WTC11 (cell line): ENCODE data around the gene PTAR1. TPM values are rescaled to one million over a fixed set of nuclear protein-coding genes. Genes with fewer than 3 reads are reported as not detected.
A peak's percentile ranks its signal among the peaks of the same experiment; 100 is the strongest.

Experiments used
- ATAC-seq: fragments of 200-7000 bp; cut with Tn5 transposase; 2 replicates; pipeline ENCODE4 v1.10.0; 2021; ENCODE audit warnings: mild to moderate bottlenecking, moderate library complexity
- CTCF ChIA-PET: fragments of 300-600 bp; sonication (Branson Sonifier 250); formaldehyde crosslinking; loops from one replicate; lab custom pipeline; 2021; ENCODE audit warnings: antibody characterized with exemption; lab: Charles Lee
- POLR2A ChIA-PET: fragments of 350-600 bp; sonication (Branson Sonifier 250); formaldehyde crosslinking; loops from one replicate; lab custom pipeline; 2021; ENCODE audit warnings: antibody characterized with exemption; lab: Charles Lee
- DNase-seq: peaks from one replicate; pipeline ENCODE4 v3.0.0; 2021; ENCODE audit warnings: low spot score
- H3K27ac Mint-ChIP-seq: 2 replicates; pipeline ENCODE4 v1.8.0; 2021; ENCODE audit warnings: mixed read lengths
- H3K27me3 Mint-ChIP-seq: 2 replicates; pipeline ENCODE4 v1.8.0; 2021; ENCODE audit warnings: low read depth, mild to moderate bottlenecking, moderate library complexity, mixed read lengths
- H3K36me3 Mint-ChIP-seq: 2 replicates; pipeline ENCODE4 v1.8.0; 2021; ENCODE audit warnings: mixed read lengths
- H3K4me1 Mint-ChIP-seq: 2 replicates; pipeline ENCODE4 v1.8.0; 2022; ENCODE audit warnings: mixed read lengths
- H3K4me3 Mint-ChIP-seq: 2 replicates; pipeline ENCODE4 v1.8.0; 2021; ENCODE audit warnings: mild to moderate bottlenecking, moderate library complexity, mixed read lengths
- H3K9me3 Mint-ChIP-seq: 2 replicates; pipeline ENCODE4 v1.8.0; 2021; ENCODE audit warnings: mixed read lengths
- CREM ChIP-seq: sonication (generic); formaldehyde crosslinking; IDR thresholded peaks from 2 replicates; pipeline ENCODE4 v1.8.1; 2022; ENCODE audit warnings: mild to moderate bottlenecking, missing genetic modification reagents, moderate library complexity
- ESRRA ChIP-seq: sonication (generic); formaldehyde crosslinking; IDR thresholded peaks from 2 replicates; pipeline ENCODE4 v1.8.1; 2022; ENCODE audit warnings: mild to moderate bottlenecking, missing genetic modification reagents, borderline replicate concordance
- GABPB1 ChIP-seq: sonication (generic); formaldehyde crosslinking; IDR thresholded peaks from 2 replicates; pipeline ENCODE4 v1.8.1; 2023; ENCODE audit warnings: mild to moderate bottlenecking, missing genetic modification reagents
- PRDM15 ChIP-seq: sonication (generic); formaldehyde crosslinking; IDR thresholded peaks from 2 replicates; pipeline ENCODE4 v1.8.0; 2022; ENCODE audit warnings: missing genetic modification reagents
- SMAD4 ChIP-seq: sonication (generic); formaldehyde crosslinking; IDR thresholded peaks from 2 replicates; pipeline ENCODE4 v1.8.0; 2022; ENCODE audit warnings: mild to moderate bottlenecking, missing genetic modification reagents
- SOX15 ChIP-seq: fragments of 250-450 bp; sonication (Bioruptor Pico); IDR thresholded peaks from 2 replicates; pipeline ENCODE4 v1.9.0; 2021; ENCODE audit warnings: mild to moderate bottlenecking
- SP1 ChIP-seq: sonication (generic); formaldehyde crosslinking; conservative IDR thresholded peaks from 2 replicates; pipeline ENCODE4 v1.8.1; 2022; ENCODE audit warnings: missing genetic modification reagents
- ZNF219 ChIP-seq: sonication (generic); formaldehyde crosslinking; IDR thresholded peaks from 2 replicates; pipeline ENCODE4 v1.8.0; 2023; ENCODE audit warnings: missing genetic modification reagents, mild to moderate bottlenecking, borderline replicate concordance
- ZNF317 ChIP-seq: sonication (generic); formaldehyde crosslinking; IDR thresholded peaks from 2 replicates; pipeline ENCODE4 v1.8.1; 2023; ENCODE audit warnings: low read depth, mild to moderate bottlenecking, moderate library complexity, missing genetic modification reagents, borderline replicate concordance
- total RNA-seq: library from RNA; stranded (reverse); gene quantifications from 3 replicates; pipeline ENCODE4 v1.2.3, GENCODE V29; 2021
- TF ChIP-seq, protein P1 (sequence below): sonication (generic); formaldehyde crosslinking; IDR thresholded peaks from 2 replicates; pipeline ENCODE4 v1.8.1; 2022; ENCODE audit warnings: missing genetic modification reagents, borderline replicate concordance
- TF ChIP-seq, protein P2 (sequence below): sonication (generic); formaldehyde crosslinking; IDR thresholded peaks from 2 replicates; pipeline ENCODE4 v1.8.0; 2023; ENCODE audit warnings: mild to moderate bottlenecking, missing genetic modification reagents
- TF ChIP-seq, protein P3 (sequence below): sonication (generic); formaldehyde crosslinking; IDR thresholded peaks from 2 replicates; pipeline ENCODE4 v1.8.1; 2023; ENCODE audit warnings: mild to moderate bottlenecking, moderate library complexity, missing genetic modification reagents
- TF ChIP-seq, protein P4 (sequence below): fragments of 250-450 bp; sonication (Bioruptor Pico); IDR thresholded peaks from 2 replicates; pipeline ENCODE4 v1.8.0; 2021; ENCODE audit warnings: mild to moderate bottlenecking
- TF ChIP-seq, protein P5 (sequence below): fragments of 250-450 bp; sonication (Bioruptor Pico); conservative IDR thresholded peaks from 2 replicates; pipeline ENCODE4 v1.9.0; 2021; ENCODE audit warnings: mild to moderate bottlenecking
- TF ChIP-seq, protein P6 (sequence below): sonication (generic); formaldehyde crosslinking; conservative IDR thresholded peaks from 2 replicates; pipeline ENCODE4 v1.8.1; 2023; ENCODE audit warnings: mild to moderate bottlenecking, low read depth, missing genetic modification reagents, moderate library complexity

Gene PTAR1
- total RNA-seq, 1 experiment from 2014 or later: 90.8 TPM

- ATAC-seq (no peak), DNase-seq (no peak)
- peaks cover 31% of the 10 kb centered on the region for H3K36me3 Mint-ChIP-seq
- ChIA-PET CTCF (interaction anchor here (0.8 kb wide), 1 partner anchor 35 kb away, joined by 3 read pairs; no protein-coding TSS in a partner anchor), POLR2A (no interaction called here)
- peaks cover 64% of the 10 kb centered on the region for H3K4me1 Mint-ChIP-seq
- TF ChIP-seq SMAD4 (CRISPR knock-in tag) (no peak), ZNF317 (CRISPR knock-in tag) (no peak), SOX15 (no peak), ESRRA (CRISPR knock-in tag) (no peak), ZNF219 (CRISPR knock-in tag) (no peak), GABPB1 (CRISPR knock-in tag) (no peak), PRDM15 (no peak), SP1 (no peak), CREM (CRISPR knock-in tag) (no peak)
- TF ChIP-seq, protein P1, sequence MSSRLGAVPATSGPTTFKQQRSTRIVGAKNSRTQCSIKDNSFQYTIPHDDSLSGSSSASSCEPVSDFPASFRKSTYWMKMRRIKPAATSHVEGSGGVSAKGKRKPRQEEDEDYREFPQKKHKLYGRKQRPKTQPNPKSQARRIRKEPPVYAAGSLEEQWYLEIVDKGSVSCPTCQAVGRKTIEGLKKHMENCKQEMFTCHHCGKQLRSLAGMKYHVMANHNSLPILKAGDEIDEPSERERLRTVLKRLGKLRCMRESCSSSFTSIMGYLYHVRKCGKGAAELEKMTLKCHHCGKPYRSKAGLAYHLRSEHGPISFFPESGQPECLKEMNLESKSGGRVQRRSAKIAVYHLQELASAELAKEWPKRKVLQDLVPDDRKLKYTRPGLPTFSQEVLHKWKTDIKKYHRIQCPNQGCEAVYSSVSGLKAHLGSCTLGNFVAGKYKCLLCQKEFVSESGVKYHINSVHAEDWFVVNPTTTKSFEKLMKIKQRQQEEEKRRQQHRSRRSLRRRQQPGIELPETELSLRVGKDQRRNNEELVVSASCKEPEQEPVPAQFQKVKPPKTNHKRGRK (CRISPR knock-in tag): no peak
- TF ChIP-seq, protein P2, sequence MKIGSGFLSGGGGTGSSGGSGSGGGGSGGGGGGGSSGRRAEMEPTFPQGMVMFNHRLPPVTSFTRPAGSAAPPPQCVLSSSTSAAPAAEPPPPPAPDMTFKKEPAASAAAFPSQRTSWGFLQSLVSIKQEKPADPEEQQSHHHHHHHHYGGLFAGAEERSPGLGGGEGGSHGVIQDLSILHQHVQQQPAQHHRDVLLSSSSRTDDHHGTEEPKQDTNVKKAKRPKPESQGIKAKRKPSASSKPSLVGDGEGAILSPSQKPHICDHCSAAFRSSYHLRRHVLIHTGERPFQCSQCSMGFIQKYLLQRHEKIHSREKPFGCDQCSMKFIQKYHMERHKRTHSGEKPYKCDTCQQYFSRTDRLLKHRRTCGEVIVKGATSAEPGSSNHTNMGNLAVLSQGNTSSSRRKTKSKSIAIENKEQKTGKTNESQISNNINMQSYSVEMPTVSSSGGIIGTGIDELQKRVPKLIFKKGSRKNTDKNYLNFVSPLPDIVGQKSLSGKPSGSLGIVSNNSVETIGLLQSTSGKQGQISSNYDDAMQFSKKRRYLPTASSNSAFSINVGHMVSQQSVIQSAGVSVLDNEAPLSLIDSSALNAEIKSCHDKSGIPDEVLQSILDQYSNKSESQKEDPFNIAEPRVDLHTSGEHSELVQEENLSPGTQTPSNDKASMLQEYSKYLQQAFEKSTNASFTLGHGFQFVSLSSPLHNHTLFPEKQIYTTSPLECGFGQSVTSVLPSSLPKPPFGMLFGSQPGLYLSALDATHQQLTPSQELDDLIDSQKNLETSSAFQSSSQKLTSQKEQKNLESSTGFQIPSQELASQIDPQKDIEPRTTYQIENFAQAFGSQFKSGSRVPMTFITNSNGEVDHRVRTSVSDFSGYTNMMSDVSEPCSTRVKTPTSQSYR (CRISPR knock-in tag): no peak
- TF ChIP-seq, protein P3, sequence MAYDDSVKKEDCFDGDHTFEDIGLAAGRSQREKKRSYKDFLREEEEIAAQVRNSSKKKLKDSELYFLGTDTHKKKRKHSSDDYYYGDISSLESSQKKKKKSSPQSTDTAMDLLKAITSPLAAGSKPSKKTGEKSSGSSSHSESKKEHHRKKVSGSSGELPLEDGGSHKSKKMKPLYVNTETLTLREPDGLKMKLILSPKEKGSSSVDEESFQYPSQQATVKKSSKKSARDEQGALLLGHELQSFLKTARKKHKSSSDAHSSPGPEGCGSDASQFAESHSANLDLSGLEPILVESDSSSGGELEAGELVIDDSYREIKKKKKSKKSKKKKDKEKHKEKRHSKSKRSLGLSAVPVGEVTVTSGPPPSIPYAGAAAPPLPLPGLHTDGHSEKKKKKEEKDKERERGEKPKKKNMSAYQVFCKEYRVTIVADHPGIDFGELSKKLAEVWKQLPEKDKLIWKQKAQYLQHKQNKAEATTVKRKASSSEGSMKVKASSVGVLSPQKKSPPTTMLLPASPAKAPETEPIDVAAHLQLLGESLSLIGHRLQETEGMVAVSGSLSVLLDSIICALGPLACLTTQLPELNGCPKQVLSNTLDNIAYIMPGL (CRISPR knock-in tag): no peak
- TF ChIP-seq, protein P4, sequence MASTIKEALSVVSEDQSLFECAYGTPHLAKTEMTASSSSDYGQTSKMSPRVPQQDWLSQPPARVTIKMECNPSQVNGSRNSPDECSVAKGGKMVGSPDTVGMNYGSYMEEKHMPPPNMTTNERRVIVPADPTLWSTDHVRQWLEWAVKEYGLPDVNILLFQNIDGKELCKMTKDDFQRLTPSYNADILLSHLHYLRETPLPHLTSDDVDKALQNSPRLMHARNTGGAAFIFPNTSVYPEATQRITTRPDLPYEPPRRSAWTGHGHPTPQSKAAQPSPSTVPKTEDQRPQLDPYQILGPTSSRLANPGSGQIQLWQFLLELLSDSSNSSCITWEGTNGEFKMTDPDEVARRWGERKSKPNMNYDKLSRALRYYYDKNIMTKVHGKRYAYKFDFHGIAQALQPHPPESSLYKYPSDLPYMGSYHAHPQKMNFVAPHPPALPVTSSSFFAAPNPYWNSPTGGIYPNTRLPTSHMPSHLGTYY (CRISPR knock-in tag): no peak
- TF ChIP-seq, protein P5, sequence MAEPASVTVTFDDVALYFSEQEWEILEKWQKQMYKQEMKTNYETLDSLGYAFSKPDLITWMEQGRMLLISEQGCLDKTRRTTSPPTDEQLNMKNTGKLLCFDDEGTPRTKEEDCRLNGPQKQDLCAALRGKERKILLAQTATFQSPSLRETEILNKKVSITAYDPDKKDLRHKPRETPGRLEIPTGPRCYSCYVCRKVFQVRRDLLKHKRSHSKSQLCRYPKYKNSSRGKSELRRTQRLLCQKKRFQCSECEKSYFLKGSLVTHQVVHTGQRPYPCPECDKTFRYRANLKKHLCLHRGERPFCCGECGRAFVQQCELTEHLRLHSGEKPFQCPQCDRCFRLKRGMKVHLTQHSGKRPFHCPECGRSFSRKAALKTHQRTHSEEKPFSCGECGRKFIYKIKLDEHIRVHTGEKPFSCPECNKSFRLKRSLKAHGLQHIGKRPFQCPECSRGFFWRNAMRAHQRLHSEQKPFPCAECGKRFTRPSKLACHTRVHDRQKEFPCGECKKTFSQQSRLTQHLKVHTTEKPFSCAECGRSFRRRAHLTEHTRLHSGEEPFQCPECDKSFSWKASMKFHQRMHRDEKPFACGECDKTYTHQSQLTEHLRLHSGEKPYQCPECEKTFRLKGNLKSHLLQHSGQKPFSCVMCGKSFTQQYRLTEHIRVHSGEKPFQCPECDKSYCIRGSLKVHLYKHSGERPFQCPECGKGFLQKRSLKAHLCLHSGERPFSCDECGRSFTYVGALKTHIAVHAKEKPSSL (CRISPR knock-in tag): no peak
- TF ChIP-seq, protein P6, sequence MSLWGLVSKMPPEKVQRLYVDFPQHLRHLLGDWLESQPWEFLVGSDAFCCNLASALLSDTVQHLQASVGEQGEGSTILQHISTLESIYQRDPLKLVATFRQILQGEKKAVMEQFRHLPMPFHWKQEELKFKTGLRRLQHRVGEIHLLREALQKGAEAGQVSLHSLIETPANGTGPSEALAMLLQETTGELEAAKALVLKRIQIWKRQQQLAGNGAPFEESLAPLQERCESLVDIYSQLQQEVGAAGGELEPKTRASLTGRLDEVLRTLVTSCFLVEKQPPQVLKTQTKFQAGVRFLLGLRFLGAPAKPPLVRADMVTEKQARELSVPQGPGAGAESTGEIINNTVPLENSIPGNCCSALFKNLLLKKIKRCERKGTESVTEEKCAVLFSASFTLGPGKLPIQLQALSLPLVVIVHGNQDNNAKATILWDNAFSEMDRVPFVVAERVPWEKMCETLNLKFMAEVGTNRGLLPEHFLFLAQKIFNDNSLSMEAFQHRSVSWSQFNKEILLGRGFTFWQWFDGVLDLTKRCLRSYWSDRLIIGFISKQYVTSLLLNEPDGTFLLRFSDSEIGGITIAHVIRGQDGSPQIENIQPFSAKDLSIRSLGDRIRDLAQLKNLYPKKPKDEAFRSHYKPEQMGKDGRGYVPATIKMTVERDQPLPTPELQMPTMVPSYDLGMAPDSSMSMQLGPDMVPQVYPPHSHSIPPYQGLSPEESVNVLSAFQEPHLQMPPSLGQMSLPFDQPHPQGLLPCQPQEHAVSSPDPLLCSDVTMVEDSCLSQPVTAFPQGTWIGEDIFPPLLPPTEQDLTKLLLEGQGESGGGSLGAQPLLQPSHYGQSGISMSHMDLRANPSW (CRISPR knock-in tag): no peak
- no peaks in the 10 kb centered on the region for H3K9me3 Mint-ChIP-seq
- no peak overlapping the region for H3K4me3 Mint-ChIP-seq
- H3K27ac Mint-ChIP-seq: peak overlapping the region; percentile 70; the same call in 1 of the 2 replicates
- H3K27me3 Mint-ChIP-seq: no peaks in the 10 kb centered on the region
Measured at GRCh38 chr9:69750085-69750484, 9.7 kb downstream of the PTAR1 start.
